ENCODE measurements around the gene HS3ST4. TPM values are rescaled to one million over a fixed set of nuclear protein-coding genes. Genes with fewer than 3 reads are reported as not detected.

The HS3ST4 gene
- polyA plus RNA-seq, 1 experiment: not detected

GRCh38 chr16:25783226-25783625, 91.5 kb downstream of the HS3ST4 start:
- Histone ChIP-seq H3K4me3 (ENCODE audit: low read depth, low read length) (no peak overlapping the region), H3K27me3 (ENCODE audit: control insufficient read depth, insufficient read depth, low read length) (no peaks in the 10 kb centered on the region), H3K36me3 (ENCODE audit: control insufficient read depth, insufficient read depth, low read length) (no peaks in the 10 kb centered on the region)
- POLR2A ChIA-PET: no interaction called here
- DNase-seq (ENCODE audit: low read depth): no peak
- CTCF ChIA-PET: no interaction called here
- no peak for TF ChIP-seq CTCF (IDR thresholded peaks at IDR 0.05; ENCODE audit: insufficient read depth, low read depth, low read length)

- H3K27me3 ChIP-seq (ENCODE audit: control insufficient read depth, insufficient read depth, low read length): no peaks in the 10 kb centered on the region
- CTCF ChIA-PET: no interaction called here
These were observed 93.6 kb downstream of the HS3ST4 start for GRCh38 chr16:25785361-25785760.

GRCh38 chr16:25786748-25787147, 95.0 kb downstream of the HS3ST4 start:
- Histone ChIP-seq H3K4me3 (ENCODE audit: low read depth, low read length) (no peak overlapping the region), H3K36me3 (ENCODE audit: control insufficient read depth, insufficient read depth, low read length) (no peaks in the 10 kb centered on the region), H3K27me3 (ENCODE audit: control insufficient read depth, insufficient read depth, low read length) (no peaks in the 10 kb centered on the region)
- ChIA-PET POLR2A (no interaction called here), CTCF (no interaction called here)
- no peak for DNase-seq (ENCODE audit: low read depth)
- TF ChIP-seq CTCF (IDR thresholded peaks at IDR 0.05; ENCODE audit: insufficient read depth, low read depth, low read length): no peak

More at GRCh38 chr16:25785361-25785760, 93.6 kb downstream of the HS3ST4 start:
- DNase-seq (ENCODE audit: low read depth): no peak
- no peak for TF ChIP-seq CTCF (IDR thresholded peaks at IDR 0.05; ENCODE audit: insufficient read depth, low read depth, low read length)
- Histone ChIP-seq H3K4me3 (ENCODE audit: low read depth, low read length) (no peak overlapping the region), H3K36me3 (ENCODE audit: control insufficient read depth, insufficient read depth, low read length) (no peaks in the 10 kb centered on the region)
- POLR2A ChIA-PET: no interaction called here

- Histone ChIP-seq H3K27me3 (ENCODE audit: control insufficient read depth, insufficient read depth, low read length) (no peaks in the 10 kb centered on the region), H3K36me3 (ENCODE audit: control insufficient read depth, insufficient read depth, low read length) (no peaks in the 10 kb centered on the region), H3K4me3 (ENCODE audit: low read depth, low read length) (no peak overlapping the region)
- no peak for TF ChIP-seq CTCF (IDR thresholded peaks at IDR 0.05; ENCODE audit: insufficient read depth, low read depth, low read length)
- POLR2A ChIA-PET: no interaction called here
- no peak for DNase-seq (ENCODE audit: low read depth)
- CTCF ChIA-PET: no interaction called here
These were observed 96.9 kb downstream of the HS3ST4 start for GRCh38 chr16:25788637-25789036.

- CTCF ChIA-PET: no interaction called here
- H3K4me3 ChIP-seq (ENCODE audit: low read depth, low read length): no peak overlapping the region
- H3K27me3 ChIP-seq (ENCODE audit: control insufficient read depth, insufficient read depth, low read length): no peaks in the 10 kb centered on the region
- POLR2A ChIA-PET: no interaction called here
- no peak for DNase-seq (ENCODE audit: low read depth)
- no peaks in the 10 kb centered on the region for H3K36me3 ChIP-seq (ENCODE audit: control insufficient read depth, insufficient read depth, low read length)
- no peak for TF ChIP-seq CTCF (IDR thresholded peaks at IDR 0.05; ENCODE audit: insufficient read depth, low read depth, low read length)
These were observed 104.5 kb downstream of the HS3ST4 start for GRCh38 chr16:25796239-25796638.

Measured in BJ (cell line).